NT2/D1 (cell line): ENCODE results near the gene ORM1.

ENCODE experiments used
- SUZ12 ChIP-seq: IDR thresholded peaks from 2 replicates; pipeline ENCODE4 v1.6.1; 2011; ENCODE audit not compliant: insufficient read length, insufficient read depth; ENCODE audit errors: extremely low read depth
- ZNF274 ChIP-seq: IDR thresholded peaks from 2 replicates; pipeline ENCODE4 v1.6.1; 2011; ENCODE audit warnings: mild to moderate bottlenecking, low read depth, low read length

GRCh38 chr9:114355821-114356220, 32.9 kb downstream of the ORM1 start:
- TF ChIP-seq SUZ12 (no peak), ZNF274 (no peak)
